Fibroblast of the aortic adventitia (primary cell): ENCODE results near the gene POU6F2. TPM values are rescaled to one million over a fixed set of nuclear protein-coding genes. Genes with fewer than 3 reads are reported as not detected.

Experiments used
- DNase-seq: peaks from one replicate; pipeline ENCODE4 v3.0.0-alpha.2; 2010; ENCODE audit warnings: low read depth
- H3K4me3 ChIP-seq: 2 replicates; pipeline ENCODE4 v1.5.1; 2011; ENCODE audit warnings: low read depth, mild to moderate bottlenecking, control low read depth, low read length, moderate library complexity
- CTCF ChIP-seq: IDR thresholded peaks from 2 replicates; pipeline ENCODE4 v1.5.1; 2011; ENCODE audit warnings: mild to moderate bottlenecking, low read length, control low read depth, inconsistent platforms; ENCODE audit not compliant: insufficient read depth
- total RNA-seq: library from RNA; depleted of rRNA; stranded (reverse); fragments of >200 nt; gene quantifications from 2 replicates; pipeline ENCODE4 v1.2.3, GENCODE V29; 2012; ENCODE audit warnings: low replicate concordance

Gene POU6F2
- total RNA-seq, 1 donor, result not detected

- no peak for DNase-seq
- H3K4me3 ChIP-seq, result no peak overlapping the region
- no peak for TF ChIP-seq CTCF
Measured at GRCh38 chr7:39238234-39238869, 260.6 kb downstream of the POU6F2 start.

DNA sequence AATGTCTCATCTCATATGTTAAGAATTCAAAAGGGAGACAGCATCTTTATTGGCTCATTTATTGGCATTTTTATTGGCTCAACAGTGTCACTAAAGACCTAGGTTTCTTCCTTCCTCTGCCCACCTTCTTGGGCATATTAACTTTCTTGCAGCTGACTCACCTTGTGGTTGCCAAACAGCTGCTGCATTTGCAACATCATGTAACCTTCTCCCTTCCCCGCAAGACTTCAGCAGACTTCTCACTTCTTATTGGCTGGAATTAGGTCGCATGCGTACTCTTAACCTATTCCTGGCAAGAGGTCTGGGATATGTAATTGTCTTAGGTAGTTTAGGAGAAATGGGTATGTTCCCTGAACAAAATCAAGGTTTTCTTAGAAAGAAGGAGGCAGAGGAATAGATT, 263.2 kb downstream of the POU6F2 start:
- DNase-seq, result no peak
- TF ChIP-seq CTCF, result no peak
- no peak overlapping the region for H3K4me3 ChIP-seq

- no peak for TF ChIP-seq CTCF
- no peak overlapping the region for H3K4me3 ChIP-seq
- no peak for DNase-seq
Measured at GRCh38 chr7:39247576-39247975, 269.9 kb downstream of the POU6F2 start.

- no peak for DNase-seq
- H3K4me3 ChIP-seq, result no peak overlapping the region
- no peak for TF ChIP-seq CTCF
Measured at GRCh38 chr7:39248041-39248691, 270.5 kb downstream of the POU6F2 start.

DNA sequence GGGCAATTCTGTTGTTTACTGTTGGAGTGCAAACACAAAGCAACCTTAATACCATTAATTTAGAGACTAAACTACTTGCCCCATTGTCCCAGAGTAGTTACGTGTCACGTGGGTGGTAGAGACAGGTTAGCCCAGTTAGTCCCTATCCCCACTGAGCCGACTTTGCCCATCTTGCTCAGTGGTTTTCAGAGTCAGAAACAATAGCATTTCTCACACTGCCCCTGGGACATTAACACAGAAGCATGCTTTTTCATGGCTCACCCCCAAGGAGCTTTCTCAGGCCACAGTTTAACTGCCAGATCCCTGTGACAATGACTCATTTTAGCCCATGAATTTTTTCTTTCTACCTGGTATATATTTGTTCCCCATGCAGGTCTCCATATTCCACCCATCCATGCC, 271.0 kb downstream of the POU6F2 start:
- DNase-seq, result no peak
- no peak overlapping the region for H3K4me3 ChIP-seq
- no peak for TF ChIP-seq CTCF

DNA sequence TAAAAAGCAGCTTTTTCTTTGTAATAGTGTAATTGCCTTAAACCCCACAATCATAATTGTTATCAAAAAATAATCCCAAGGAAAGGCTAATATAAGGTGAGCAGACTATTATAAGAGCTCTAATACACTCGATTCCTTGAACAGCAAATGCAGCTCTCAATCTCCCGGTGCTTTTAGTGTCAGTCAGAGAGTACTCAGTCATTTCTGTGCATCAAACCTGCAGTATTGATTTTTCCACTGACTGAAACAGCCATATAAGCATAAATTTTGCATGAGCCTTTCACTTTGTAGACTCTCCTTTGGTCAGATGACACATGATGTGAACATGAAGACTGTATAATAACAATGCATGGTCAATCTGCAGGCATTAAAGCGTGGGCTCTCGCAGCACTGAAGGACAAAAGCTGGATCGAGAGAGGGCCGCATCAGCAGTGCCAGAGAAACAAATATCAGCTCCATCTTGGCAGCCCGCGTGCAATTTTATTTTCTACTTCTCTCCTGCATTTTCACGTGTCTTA, 272.0 kb downstream of the POU6F2 start:
- TF ChIP-seq CTCF, result no peak
- H3K4me3 ChIP-seq, result no peak overlapping the region
- no peak for DNase-seq
